Retinal pigment epithelial cell (primary cell): ENCODE results near the gene CCDC190.
"Not testable (repeated sequence)": the region's sequence is repeated elsewhere in the genome, so short reads cannot be mapped to it uniquely, and the experiment has no call there.

Experiments
- DNase-seq: peaks from one replicate; pipeline ENCODE4 v3.0.0-alpha.2; 2010; ENCODE audit warnings: low read depth
- H3K4me3 ChIP-seq: 2 replicates; pipeline ENCODE4 v1.5.1; 2011; ENCODE audit warnings: mild to moderate bottlenecking, low read length, control low read depth, moderate library complexity
- TF ChIP-seq, protein P1 (sequence below): conservative IDR thresholded peaks from 2 replicates; pipeline ENCODE4 v1.5.1; 2011; ENCODE audit warnings: low read depth, low read length, control low read depth, inconsistent platforms

Gene CCDC190

DNA sequence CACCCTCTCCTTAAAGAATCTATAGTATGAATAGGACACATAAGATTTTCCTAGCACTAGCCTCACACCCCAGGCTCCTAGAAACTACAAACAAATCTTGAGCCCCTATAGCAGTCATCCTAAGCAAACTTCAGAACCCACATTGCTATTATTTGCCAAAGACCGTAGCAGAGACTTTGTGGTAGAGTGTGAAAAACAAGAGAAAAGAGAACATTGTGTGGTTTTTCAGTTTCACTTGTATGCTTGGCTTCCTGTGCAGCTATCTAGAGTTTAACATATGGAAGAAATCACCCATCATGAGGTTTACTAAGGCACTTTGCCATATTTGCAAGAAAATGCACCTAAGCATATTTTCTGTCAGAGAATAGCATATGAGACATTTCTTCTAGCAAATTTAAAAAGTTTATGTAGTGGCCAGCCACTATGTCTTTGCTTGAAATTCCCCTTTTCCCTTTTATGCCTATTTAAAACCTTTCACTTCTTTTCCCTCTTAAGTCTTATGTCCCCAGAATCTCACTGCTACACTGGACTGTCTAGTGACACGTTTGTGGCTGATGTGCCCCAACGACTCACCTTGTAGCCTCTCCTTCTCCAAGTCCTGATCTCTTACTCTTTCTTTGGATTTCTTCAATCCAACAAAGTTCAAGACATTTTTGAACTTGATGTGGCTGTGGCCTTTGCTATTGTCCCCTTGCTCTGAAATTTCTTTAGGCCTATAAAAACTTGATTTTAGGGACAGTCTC is 25.6 kb downstream of the CCDC190 start:
- TF ChIP-seq, protein P1, sequence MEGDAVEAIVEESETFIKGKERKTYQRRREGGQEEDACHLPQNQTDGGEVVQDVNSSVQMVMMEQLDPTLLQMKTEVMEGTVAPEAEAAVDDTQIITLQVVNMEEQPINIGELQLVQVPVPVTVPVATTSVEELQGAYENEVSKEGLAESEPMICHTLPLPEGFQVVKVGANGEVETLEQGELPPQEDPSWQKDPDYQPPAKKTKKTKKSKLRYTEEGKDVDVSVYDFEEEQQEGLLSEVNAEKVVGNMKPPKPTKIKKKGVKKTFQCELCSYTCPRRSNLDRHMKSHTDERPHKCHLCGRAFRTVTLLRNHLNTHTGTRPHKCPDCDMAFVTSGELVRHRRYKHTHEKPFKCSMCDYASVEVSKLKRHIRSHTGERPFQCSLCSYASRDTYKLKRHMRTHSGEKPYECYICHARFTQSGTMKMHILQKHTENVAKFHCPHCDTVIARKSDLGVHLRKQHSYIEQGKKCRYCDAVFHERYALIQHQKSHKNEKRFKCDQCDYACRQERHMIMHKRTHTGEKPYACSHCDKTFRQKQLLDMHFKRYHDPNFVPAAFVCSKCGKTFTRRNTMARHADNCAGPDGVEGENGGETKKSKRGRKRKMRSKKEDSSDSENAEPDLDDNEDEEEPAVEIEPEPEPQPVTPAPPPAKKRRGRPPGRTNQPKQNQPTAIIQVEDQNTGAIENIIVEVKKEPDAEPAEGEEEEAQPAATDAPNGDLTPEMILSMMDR, result no peak
- DNase-seq, result no peak
- no peak overlapping the region for H3K4me3 ChIP-seq

DNA sequence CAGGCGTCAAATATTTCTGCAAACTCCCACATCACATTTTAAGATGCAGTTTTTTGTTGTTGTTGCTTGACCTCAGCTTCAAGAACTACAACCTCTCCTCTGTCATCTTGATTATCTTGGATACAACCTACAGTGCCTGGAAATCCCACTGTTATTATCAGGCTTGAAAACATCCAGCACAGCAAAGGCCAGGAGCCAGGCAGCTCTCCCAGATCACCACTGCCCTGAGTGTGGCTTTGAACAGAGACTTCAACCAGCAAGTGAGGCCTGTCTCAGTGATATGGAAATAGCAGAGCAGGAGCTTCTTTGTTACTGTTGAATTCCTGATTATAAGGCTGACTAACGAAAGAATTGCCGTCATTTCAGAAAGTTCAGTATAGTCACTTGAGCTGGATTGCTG is 28.5 kb downstream of the CCDC190 start:
- TF ChIP-seq, protein P1, result no peak
- DNase-seq, result no peak
- H3K4me3 ChIP-seq, result no peak overlapping the region

DNA sequence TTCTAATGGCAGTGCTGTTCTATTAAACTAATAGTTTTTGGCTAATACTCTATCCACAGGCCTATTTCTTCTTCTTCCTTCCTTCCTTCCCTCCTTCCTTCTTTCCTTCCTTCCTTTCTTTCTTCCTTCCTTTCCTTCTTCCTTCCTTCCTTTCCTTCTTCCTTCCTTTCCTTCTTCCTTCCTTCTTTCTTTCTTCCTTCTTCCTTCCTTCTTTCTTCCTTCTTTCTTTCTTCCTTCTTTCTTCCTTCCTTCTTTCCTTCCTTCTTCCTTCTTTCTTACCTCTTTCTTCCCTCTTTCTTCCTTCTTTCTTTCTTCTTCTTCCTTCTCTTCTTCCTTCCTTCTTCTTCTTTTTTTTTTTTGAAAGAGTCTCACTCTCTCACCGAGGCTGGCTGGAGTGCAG is 31.7 kb downstream of the CCDC190 start:
- no peak overlapping the region for H3K4me3 ChIP-seq
- TF ChIP-seq, protein P1, result no peak
- no peak for DNase-seq

DNA sequence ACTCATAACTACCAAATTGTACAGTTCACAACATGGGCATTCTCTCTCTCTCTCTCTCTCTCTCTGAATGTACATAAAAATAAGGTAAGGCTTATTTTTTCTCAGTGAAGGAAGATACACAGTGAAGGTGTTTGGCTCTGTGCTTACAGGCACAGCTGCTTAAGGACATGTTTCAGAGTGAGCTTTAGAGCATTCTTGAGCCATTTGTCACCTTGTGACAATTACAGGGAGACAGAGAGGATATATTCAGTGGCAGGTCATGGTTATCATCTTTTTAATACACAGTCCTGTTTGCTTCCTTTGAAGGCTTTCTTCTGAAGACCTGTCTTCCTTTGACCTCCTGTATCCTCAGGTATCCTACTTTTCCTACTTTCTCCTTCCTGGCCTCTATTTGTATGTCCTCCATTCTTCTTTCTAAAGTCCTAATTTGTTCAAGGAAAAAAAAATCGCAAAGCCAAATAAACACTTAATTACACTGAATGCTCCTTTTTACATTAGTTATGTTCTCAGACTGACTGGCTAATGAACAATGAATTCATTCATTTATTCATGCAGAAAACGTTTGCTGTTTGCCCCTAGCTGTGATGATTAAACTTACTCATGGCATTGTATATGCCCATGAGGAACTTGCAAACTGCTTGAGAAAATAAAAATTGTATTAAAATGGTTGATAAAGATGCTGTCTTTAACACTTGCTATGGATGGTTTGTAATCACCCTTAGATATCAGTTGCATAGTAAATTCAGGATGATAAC is 37.0 kb downstream of the CCDC190 start:
- H3K4me3 ChIP-seq, result no peak overlapping the region
- no peak for DNase-seq
- TF ChIP-seq, protein P1, result no peak

DNA sequence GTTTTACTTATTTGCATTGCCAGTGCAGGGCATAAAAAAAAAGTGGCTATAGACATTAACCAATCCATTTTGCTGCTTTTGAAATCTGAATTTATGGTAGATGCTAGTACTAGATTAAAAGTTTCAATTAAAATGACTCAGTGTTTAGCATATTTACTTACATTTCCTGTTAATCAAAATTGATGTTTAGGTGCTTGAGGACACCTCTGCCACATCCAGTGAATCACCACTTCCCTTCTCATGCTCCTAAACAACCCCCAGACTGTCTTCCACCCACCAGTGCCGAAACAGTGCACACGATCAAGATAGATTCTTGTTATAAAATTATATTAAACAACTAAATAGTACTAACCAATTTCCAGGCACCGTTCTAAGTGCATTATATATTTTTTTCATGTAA is 37.7 kb downstream of the CCDC190 start:
- DNase-seq, result no peak
- H3K4me3 ChIP-seq, result no peak overlapping the region

DNA sequence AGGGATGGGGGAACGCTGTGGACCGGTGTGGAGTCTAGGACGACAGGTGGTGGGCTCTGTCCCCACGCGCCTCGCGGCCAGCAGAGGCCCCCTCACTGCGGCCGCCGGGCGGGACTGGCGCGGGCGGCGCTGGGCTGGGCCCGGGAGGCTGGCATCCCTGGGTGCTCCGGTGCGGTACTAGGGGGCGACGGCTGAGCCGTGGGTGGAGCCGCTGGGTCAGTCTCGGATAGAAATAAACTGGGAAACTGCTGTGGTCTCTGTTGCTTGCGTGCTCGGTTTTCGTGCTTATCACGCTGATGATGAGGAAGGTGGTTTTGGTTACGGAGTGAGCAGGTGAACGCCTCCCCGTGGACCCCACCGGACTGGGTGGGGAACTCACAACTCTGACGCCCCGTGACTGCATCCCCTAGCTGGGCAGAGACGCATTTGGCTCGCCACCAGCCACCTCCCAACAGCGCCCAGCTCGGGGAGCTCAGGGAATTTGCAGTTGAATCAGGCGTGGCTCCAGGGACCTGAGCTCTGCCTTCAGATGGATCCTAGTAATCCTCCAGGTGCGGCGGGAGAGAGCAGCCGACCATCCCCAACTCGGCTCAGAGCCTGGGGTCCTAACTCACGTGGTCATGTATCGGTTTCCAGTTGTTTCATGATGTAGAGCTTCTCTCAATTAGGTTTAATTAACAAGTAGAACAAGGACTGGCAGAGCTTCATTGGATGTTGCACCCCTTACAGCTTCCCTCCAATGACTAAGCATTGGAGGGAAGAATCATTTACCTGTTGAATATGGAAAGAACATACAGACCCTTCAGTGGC is 38.4 kb downstream of the CCDC190 start:
- TF ChIP-seq, protein P1, result peak; percentile 40
- peak overlapping the region; percentile 70 for H3K4me3 ChIP-seq
- peak; percentile 13 for DNase-seq

More for the DNA sequence above, 37.7 kb downstream of the CCDC190 start:
- TF ChIP-seq, protein P1, result no peak

DNA sequence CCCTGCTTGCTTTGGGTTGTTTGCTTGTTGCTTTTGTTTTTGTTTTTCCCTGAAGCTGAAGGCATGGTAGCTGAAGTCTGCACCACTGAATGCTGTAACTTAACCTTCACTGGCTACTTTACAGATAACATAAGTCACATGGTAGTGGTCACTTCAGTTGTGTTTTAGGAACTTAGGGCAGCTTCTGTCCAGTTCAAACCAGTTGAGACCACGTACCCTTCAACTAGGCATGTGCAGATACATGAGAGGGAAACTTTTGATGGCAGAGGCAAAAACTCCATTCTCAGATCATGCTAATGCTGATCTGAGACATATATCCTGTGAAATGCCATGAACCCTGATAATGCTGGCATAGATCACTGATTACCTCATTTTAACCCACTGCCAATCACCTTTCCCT is 42.3 kb downstream of the CCDC190 start:
- DNase-seq, H3K4me3 ChIP-seq: not testable (repeated sequence)

DNA sequence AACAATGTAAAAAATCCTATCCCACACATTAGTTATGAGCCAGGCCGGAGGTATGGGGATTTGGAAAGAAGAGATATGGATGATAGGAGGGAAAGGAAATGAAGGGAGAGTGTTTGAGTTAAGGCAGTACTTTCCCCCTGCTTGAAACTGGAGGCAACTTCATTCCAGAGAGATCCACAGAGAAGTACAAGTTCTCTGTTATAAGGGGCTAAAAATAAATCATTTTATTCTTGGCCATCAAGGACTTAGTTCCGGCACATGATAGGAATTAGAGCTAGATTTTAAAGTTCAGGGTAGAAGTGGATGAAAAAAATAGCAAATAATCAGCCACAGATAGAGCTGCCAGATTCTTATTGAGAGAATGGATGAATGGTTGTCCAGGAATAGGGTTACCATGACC is 42.8 kb downstream of the CCDC190 start:
- H3K4me3 ChIP-seq, DNase-seq: not testable (repeated sequence)

DNA sequence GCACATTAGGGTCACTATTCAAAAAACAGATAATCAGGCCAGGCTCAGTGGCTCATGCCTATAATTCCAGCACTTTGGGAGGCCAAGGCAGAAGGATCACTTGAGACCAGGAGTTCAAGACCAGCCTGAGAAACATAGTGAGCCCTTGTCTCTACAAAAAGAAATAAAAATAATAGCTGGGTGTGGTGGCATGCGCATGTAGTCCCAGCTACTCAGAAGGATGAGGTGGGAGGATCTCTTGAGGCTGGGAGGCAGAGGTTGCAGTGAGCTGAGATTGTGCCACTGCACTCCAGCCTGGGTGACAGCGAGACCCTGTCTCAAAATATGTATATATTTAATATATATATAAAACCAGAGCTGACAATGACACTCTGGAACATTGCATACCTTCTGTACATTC is 48.6 kb downstream of the CCDC190 start:
- DNase-seq, H3K4me3 ChIP-seq: not testable (repeated sequence)

DNA sequence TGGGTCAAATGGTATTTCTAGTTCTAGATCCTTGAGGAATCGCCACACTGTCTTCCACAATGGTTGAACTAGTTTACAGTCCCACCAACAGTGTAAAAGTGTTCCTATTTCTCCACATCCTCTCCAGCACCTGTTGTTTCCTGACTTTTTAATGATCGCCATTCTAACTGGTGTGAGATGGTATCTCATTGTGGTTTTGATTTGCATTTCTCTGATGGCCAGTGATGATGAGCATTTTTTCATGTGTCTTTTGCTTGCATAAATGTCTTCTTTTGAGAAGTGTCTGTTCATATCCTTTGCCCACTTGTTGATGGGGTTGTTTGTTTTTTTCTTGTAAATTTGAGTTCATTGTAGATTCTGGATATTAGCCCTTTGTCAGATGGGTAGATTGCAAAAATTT is 53.5 kb downstream of the CCDC190 start:
- H3K4me3 ChIP-seq, DNase-seq: not testable (repeated sequence)
